Natural killer cell treated with Interleukin-12 subunit alpha and Interleukin-12 subunit beta and Interleukin-15 and Interleukin-18, amount 100 ng/mL, for 72 hours (primary cell): ENCODE results near the gene WBP1L. TPM values are rescaled to one million over a fixed set of nuclear protein-coding genes. Genes with fewer than 3 reads are reported as not detected.

ENCODE experiments used
- ATAC-seq, 2 donors: fragments of 150-1000 bp; cut with Tn5 transposase in 1 of 2; sonication (Bioruptor Pico), chemical (Tn5 transposase) in 1 of 2; 2 replicates each; pipeline ENCODE4 v1.10.0; 2021
- DNase-seq: peaks from one replicate; pipeline ENCODE4 v3.0.0; 2022; ENCODE audit warnings: low spot score
- H3K27ac Mint-ChIP-seq, 2 donors: 1 replicate in 1 of 2; 2 replicates in 1 of 2; pipeline ENCODE4 v1.8.0; 2022; ENCODE audit warnings: mixed read lengths in 2 of 2, mild to moderate bottlenecking in 1 of 2, moderate library complexity in 1 of 2
- H3K27me3 Mint-ChIP-seq, 2 donors: 1 replicate in 1 of 2; 2 replicates in 1 of 2; pipeline ENCODE4 v1.8.0; 2022; ENCODE audit warnings: mixed read lengths in 2 of 2
- H3K36me3 Mint-ChIP-seq: one replicate; pipeline ENCODE4 v1.8.0; 2022; ENCODE audit warnings: mixed read lengths
- H3K4me1 Mint-ChIP-seq, 2 donors: 1 replicate in 1 of 2; 2 replicates in 1 of 2; pipeline ENCODE4 v1.8.0; 2022; ENCODE audit warnings: low read depth in 2 of 2, mixed read lengths in 2 of 2, mild to moderate bottlenecking in 1 of 2
- H3K4me3 Mint-ChIP-seq: one replicate; pipeline ENCODE4 v1.8.0; 2022; ENCODE audit warnings: mixed read lengths
- H3K9me3 Mint-ChIP-seq: 2 replicates; pipeline ENCODE4 v1.8.0; 2022; ENCODE audit warnings: mixed read lengths
- total RNA-seq, 2 donors: library from RNA; stranded (reverse); gene quantifications; one replicate each; pipeline ENCODE4 v1.2.3, GENCODE V29; 2022

The WBP1L gene
- total RNA-seq, 2 donors from 2014 or later = 21.0 to 33.1 TPM

GRCh38 chr10:102769375-102770107, 25.8 kb downstream of the WBP1L start:
- ATAC-seq (no peak), DNase-seq (no peak)
- Mint-ChIP-seq H3K4me3 (no peak overlapping the region), H3K27me3 (no peaks in the 10 kb centered on the region), H3K4me1 (peaks cover 50 to 58% of the 10 kb centered on the region in 2 donors), H3K27ac (peak overlapping the region in 1 of 2 donors; percentile 76), H3K36me3 (peaks cover 6% of the 10 kb centered on the region), H3K9me3 (no peaks in the 10 kb centered on the region)

- Mint-ChIP-seq H3K27ac (peak overlapping the region in 1 of 2 donors; percentile 76), H3K4me1 (peaks cover 49 to 59% of the 10 kb centered on the region in 2 donors), H3K36me3 (peaks cover 6% of the 10 kb centered on the region), H3K4me3 (no peak overlapping the region), H3K9me3 (no peaks in the 10 kb centered on the region), H3K27me3 (no peaks in the 10 kb centered on the region)
- DNase-seq = no peak
- ATAC-seq = no peak
Measured at GRCh38 chr10:102770108-102770482, 26.3 kb downstream of the WBP1L start.

GRCh38 chr10:102770792-102771191, 27.0 kb downstream of the WBP1L start:
- H3K27ac Mint-ChIP-seq = peak overlapping the region in 1 of 2 donors; percentile 76
- DNase-seq = no peak
- no peaks in the 10 kb centered on the region for H3K9me3 Mint-ChIP-seq
- ATAC-seq = no peak
- no peaks in the 10 kb centered on the region for H3K27me3 Mint-ChIP-seq
- no peaks in the 10 kb centered on the region for H3K36me3 Mint-ChIP-seq
- peaks cover 46 to 60% of the 10 kb centered on the region in 2 donors for H3K4me1 Mint-ChIP-seq
- H3K4me3 Mint-ChIP-seq = no peak overlapping the region

GRCh38 chr10:102773320-102773719, 29.6 kb downstream of the WBP1L start:
- ATAC-seq (no peak), DNase-seq (no peak)
- Mint-ChIP-seq H3K4me3 (no peak overlapping the region), H3K4me1 (peaks cover 47 to 55% of the 10 kb centered on the region in 2 donors), H3K27me3 (no peaks in the 10 kb centered on the region), H3K36me3 (no peaks in the 10 kb centered on the region), H3K9me3 (no peaks in the 10 kb centered on the region), H3K27ac (peak overlapping the region in 1 of 2 donors; percentile 11)

GRCh38 chr10:102773986-102774385, 30.2 kb downstream of the WBP1L start:
- DNase-seq (no peak), ATAC-seq (no peak)
- no peaks in the 10 kb centered on the region for H3K36me3 Mint-ChIP-seq
- no peaks in the 10 kb centered on the region for H3K27me3 Mint-ChIP-seq
- H3K4me1 Mint-ChIP-seq = peaks cover 49 to 58% of the 10 kb centered on the region in 2 donors
- H3K27ac Mint-ChIP-seq = peak overlapping the region; percentile 3 to 11
- no peak overlapping the region for H3K4me3 Mint-ChIP-seq
- no peaks in the 10 kb centered on the region for H3K9me3 Mint-ChIP-seq

- Mint-ChIP-seq H3K4me1 (peaks cover 45 to 51% of the 10 kb centered on the region in 2 donors), H3K9me3 (no peaks in the 10 kb centered on the region), H3K27me3 (no peaks in the 10 kb centered on the region), H3K36me3 (no peaks in the 10 kb centered on the region), H3K4me3 (no peak overlapping the region), H3K27ac (no peak overlapping the region)
- ATAC-seq = no peak
- no peak for DNase-seq
Measured at GRCh38 chr10:102775201-102775934, 31.6 kb downstream of the WBP1L start.

- no peak overlapping the region for H3K4me3 Mint-ChIP-seq
- no peak for ATAC-seq
- no peak for DNase-seq
- no peaks in the 10 kb centered on the region for H3K9me3 Mint-ChIP-seq
- peaks cover 47 to 50% of the 10 kb centered on the region in 2 donors for H3K4me1 Mint-ChIP-seq
- peak overlapping the region in 1 of 2 donors; percentile 47 for H3K27ac Mint-ChIP-seq
- no peaks in the 10 kb centered on the region for H3K36me3 Mint-ChIP-seq
- H3K27me3 Mint-ChIP-seq = no peaks in the 10 kb centered on the region
Measured at GRCh38 chr10:102775935-102776669, 32.4 kb downstream of the WBP1L start.

- Mint-ChIP-seq H3K36me3 (no peaks in the 10 kb centered on the region), H3K27ac (no peak overlapping the region), H3K4me1 (peaks cover 54 to 55% of the 10 kb centered on the region in 2 donors), H3K9me3 (no peaks in the 10 kb centered on the region), H3K4me3 (no peak overlapping the region), H3K27me3 (no peaks in the 10 kb centered on the region)
- peak in 1 of 2 donors; percentile 34 for ATAC-seq
- DNase-seq = no peak
Measured at GRCh38 chr10:102776779-102777456, 33.2 kb downstream of the WBP1L start.

GRCh38 chr10:102777711-102778453, 34.1 kb downstream of the WBP1L start:
- H3K9me3 Mint-ChIP-seq = no peaks in the 10 kb centered on the region
- no peaks in the 10 kb centered on the region for H3K27me3 Mint-ChIP-seq
- no peak overlapping the region for H3K4me3 Mint-ChIP-seq
- no peaks in the 10 kb centered on the region for H3K36me3 Mint-ChIP-seq
- ATAC-seq = no peak
- peak overlapping the region in 1 of 2 donors; percentile 55 for H3K27ac Mint-ChIP-seq
- no peak for DNase-seq
- peaks cover 57 to 59% of the 10 kb centered on the region in 2 donors for H3K4me1 Mint-ChIP-seq

- peaks cover 59 to 62% of the 10 kb centered on the region in 2 donors for H3K4me1 Mint-ChIP-seq
- ATAC-seq (no peak), DNase-seq (no peak)
- no peak overlapping the region for H3K27ac Mint-ChIP-seq
- no peaks in the 10 kb centered on the region for H3K36me3 Mint-ChIP-seq
- no peak overlapping the region for H3K4me3 Mint-ChIP-seq
- no peaks in the 10 kb centered on the region for H3K9me3 Mint-ChIP-seq
- H3K27me3 Mint-ChIP-seq = no peaks in the 10 kb centered on the region
Measured at GRCh38 chr10:102778781-102779180, 35.0 kb downstream of the WBP1L start.

- DNase-seq = no peak
Measured at GRCh38 chr10:102779680-102780526, 36.2 kb downstream of the WBP1L start.

GRCh38 chr10:102780527-102780808, 36.7 kb downstream of the WBP1L start:
- Mint-ChIP-seq H3K4me3 (no peak overlapping the region), H3K36me3 (no peaks in the 10 kb centered on the region), H3K27me3 (no peaks in the 10 kb centered on the region), H3K4me1 (peaks cover 48 to 54% of the 10 kb centered on the region in 2 donors), H3K9me3 (no peaks in the 10 kb centered on the region), H3K27ac (no peak overlapping the region)
- no peak for ATAC-seq
- no peak for DNase-seq

More at GRCh38 chr10:102779680-102780526, 36.2 kb downstream of the WBP1L start:
- Mint-ChIP-seq H3K4me3 (no peak overlapping the region), H3K27ac (peak overlapping the region in 1 of 2 donors; percentile 26), H3K4me1 (peaks cover 50 to 56% of the 10 kb centered on the region in 2 donors), H3K9me3 (no peaks in the 10 kb centered on the region), H3K27me3 (no peaks in the 10 kb centered on the region), H3K36me3 (no peaks in the 10 kb centered on the region)
- no peak for ATAC-seq
